Astrocyte (in vitro differentiated cells and primary cell): ENCODE data around the gene MLN. TPM values are rescaled to one million over a fixed set of nuclear protein-coding genes. Genes with fewer than 3 reads are reported as not detected.

Source experiments
- DNase-seq: peaks from one replicate; pipeline ENCODE4 v3.0.0-alpha.2; 2010; ENCODE audit warnings: low read depth
- FAIRE-seq: peaks from 2 replicates; lab custom pipeline; 2011; peaks lifted over from hg19 to GRCh38; lab: Jason Lieb, UNC
- H2AFZ ChIP-seq: 2 replicates; pipeline ENCODE4 v1.6.0; 2012; ENCODE audit warnings: low read depth, low read length, inconsistent platforms
- H3K27ac ChIP-seq: 2 replicates; pipeline ENCODE4 v1.5.1; 2011; ENCODE audit warnings: low read depth, low read length, inconsistent platforms
- H3K27me3 ChIP-seq: 2 replicates; pipeline ENCODE4 v1.6.0; 2011; ENCODE audit warnings: low read length, inconsistent platforms; ENCODE audit not compliant: insufficient read depth
- H3K36me3 ChIP-seq: 2 replicates; pipeline ENCODE4 v1.5.1; 2011; ENCODE audit warnings: low read length, inconsistent platforms; ENCODE audit not compliant: insufficient read depth
- H3K4me1 ChIP-seq: 2 replicates; pipeline ENCODE4 v1.5.1; 2011; ENCODE audit warnings: low read length, inconsistent platforms; ENCODE audit not compliant: insufficient read depth
- H3K4me2 ChIP-seq: 2 replicates; pipeline ENCODE4 v1.6.0; 2012; ENCODE audit warnings: low read length, inconsistent platforms
- H3K4me3 ChIP-seq: 2 replicates; pipeline ENCODE4 v1.5.1; 2011; ENCODE audit warnings: low read depth, mild to moderate bottlenecking, low read length, inconsistent platforms; ENCODE audit not compliant: insufficient read depth
- H3K79me2 ChIP-seq: 2 replicates; pipeline ENCODE4 v1.6.0; 2012; ENCODE audit warnings: mild to moderate bottlenecking, low read length, inconsistent platforms; ENCODE audit not compliant: insufficient read depth
- H3K9ac ChIP-seq: 2 replicates; pipeline ENCODE4 v1.6.0; 2012; ENCODE audit warnings: mild to moderate bottlenecking, low read length, inconsistent platforms
- H3K9me3 ChIP-seq: 2 replicates; pipeline ENCODE4 v1.5.1; 2012; ENCODE audit warnings: low read depth, mild to moderate bottlenecking, low read length, inconsistent platforms; ENCODE audit not compliant: insufficient read depth
- H4K20me1 ChIP-seq: 2 replicates; pipeline ENCODE4 v1.6.0; 2012; ENCODE audit warnings: low read length, inconsistent platforms; ENCODE audit not compliant: insufficient read depth
- H3K27ac Mint-ChIP-seq: one replicate; pipeline ENCODE4 v1.8.0; 2021; ENCODE audit warnings: mild to moderate bottlenecking, mixed read lengths; ENCODE audit not compliant: unreplicated experiment
- H3K27me3 Mint-ChIP-seq: one replicate; pipeline ENCODE4 v1.8.0; 2021; ENCODE audit warnings: low read depth, mixed read lengths; ENCODE audit not compliant: unreplicated experiment
- H3K36me3 Mint-ChIP-seq: one replicate; pipeline ENCODE4 v1.8.0; 2021; ENCODE audit warnings: low read depth, mixed read lengths; ENCODE audit not compliant: unreplicated experiment
- H3K4me1 Mint-ChIP-seq: one replicate; pipeline ENCODE4 v1.8.0; 2021; ENCODE audit warnings: low read depth, mixed read lengths; ENCODE audit not compliant: unreplicated experiment
- H3K4me3 Mint-ChIP-seq: one replicate; pipeline ENCODE4 v1.8.0; 2021; ENCODE audit warnings: mild to moderate bottlenecking, moderate library complexity, mixed read lengths; ENCODE audit not compliant: unreplicated experiment
- H3K9me3 Mint-ChIP-seq: one replicate; pipeline ENCODE4 v1.8.0; 2021; ENCODE audit warnings: mild to moderate bottlenecking, mixed read lengths; ENCODE audit not compliant: unreplicated experiment
- EZH2 ChIP-seq: IDR thresholded peaks from 2 replicates; pipeline ENCODE4 v1.6.1; 2012; ENCODE audit warnings: mild to moderate bottlenecking, low read length, inconsistent platforms; ENCODE audit not compliant: insufficient read depth
- total RNA-seq: library from RNA; stranded (reverse); gene quantifications from 2 replicates; pipeline ENCODE4 v1.2.1, GENCODE V29; 2021
- TF ChIP-seq, protein P1 (sequence below): IDR thresholded peaks from 2 replicates; pipeline ENCODE4 v1.5.1; 2011; ENCODE audit warnings: low read depth, mild to moderate bottlenecking, inconsistent platforms, low read length, moderate library complexity; ENCODE audit not compliant: insufficient read depth

MLN gene
- total RNA-seq, 1 donor from 2014 or later: not detected

- Mint-ChIP-seq H3K27ac (no peak overlapping the region), H3K36me3 (peaks cover 3% of the 10 kb centered on the region), H3K4me3 (peak overlapping the region; percentile 8), H3K4me1 (peaks cover 39% of the 10 kb centered on the region), H3K27me3 (peaks cover 6% of the 10 kb centered on the region), H3K9me3 (no peaks in the 10 kb centered on the region)
- H3K9me3 ChIP-seq: no peaks in the 10 kb centered on the region
- H2AFZ ChIP-seq: no peak overlapping the region
- no peak overlapping the region for H3K9ac ChIP-seq
- no peak for FAIRE-seq
- H3K27me3 ChIP-seq: peaks cover 18% of the 10 kb centered on the region
- H4K20me1 ChIP-seq: peaks cover 19% of the 10 kb centered on the region
- H3K36me3 ChIP-seq: no peaks in the 10 kb centered on the region
- H3K79me2 ChIP-seq: peaks cover 38% of the 10 kb centered on the region
- no peak overlapping the region for H3K4me2 ChIP-seq
- TF ChIP-seq, protein P1, sequence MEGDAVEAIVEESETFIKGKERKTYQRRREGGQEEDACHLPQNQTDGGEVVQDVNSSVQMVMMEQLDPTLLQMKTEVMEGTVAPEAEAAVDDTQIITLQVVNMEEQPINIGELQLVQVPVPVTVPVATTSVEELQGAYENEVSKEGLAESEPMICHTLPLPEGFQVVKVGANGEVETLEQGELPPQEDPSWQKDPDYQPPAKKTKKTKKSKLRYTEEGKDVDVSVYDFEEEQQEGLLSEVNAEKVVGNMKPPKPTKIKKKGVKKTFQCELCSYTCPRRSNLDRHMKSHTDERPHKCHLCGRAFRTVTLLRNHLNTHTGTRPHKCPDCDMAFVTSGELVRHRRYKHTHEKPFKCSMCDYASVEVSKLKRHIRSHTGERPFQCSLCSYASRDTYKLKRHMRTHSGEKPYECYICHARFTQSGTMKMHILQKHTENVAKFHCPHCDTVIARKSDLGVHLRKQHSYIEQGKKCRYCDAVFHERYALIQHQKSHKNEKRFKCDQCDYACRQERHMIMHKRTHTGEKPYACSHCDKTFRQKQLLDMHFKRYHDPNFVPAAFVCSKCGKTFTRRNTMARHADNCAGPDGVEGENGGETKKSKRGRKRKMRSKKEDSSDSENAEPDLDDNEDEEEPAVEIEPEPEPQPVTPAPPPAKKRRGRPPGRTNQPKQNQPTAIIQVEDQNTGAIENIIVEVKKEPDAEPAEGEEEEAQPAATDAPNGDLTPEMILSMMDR: no peak
- no peak for TF ChIP-seq EZH2
- peaks cover 24% of the 10 kb centered on the region for H3K4me1 ChIP-seq
- H3K27ac ChIP-seq: no peak overlapping the region
- H3K4me3 ChIP-seq: no peak overlapping the region
- no peak for DNase-seq
Measured at GRCh38 chr6:33790910-33791309, 12.9 kb downstream of the MLN start.

GRCh38 chr6:33790379-33790778 lies 13.4 kb downstream of the MLN start:
- Mint-ChIP-seq H3K27me3 (peaks cover 6% of the 10 kb centered on the region), H3K4me3 (peak overlapping the region; percentile 58), H3K4me1 (peaks cover 44% of the 10 kb centered on the region), H3K36me3 (peaks cover 3% of the 10 kb centered on the region), H3K9me3 (no peaks in the 10 kb centered on the region), H3K27ac (peak overlapping the region; percentile 23)
- Histone ChIP-seq H3K4me2 (no peak overlapping the region), H3K27me3 (peaks cover 18% of the 10 kb centered on the region), H3K36me3 (no peaks in the 10 kb centered on the region), H3K9me3 (no peaks in the 10 kb centered on the region), H2AFZ (no peak overlapping the region), H3K79me2 (peaks cover 43% of the 10 kb centered on the region), H3K9ac (no peak overlapping the region), H3K27ac (no peak overlapping the region), H4K20me1 (peaks cover 24% of the 10 kb centered on the region), H3K4me1 (peaks cover 29% of the 10 kb centered on the region), H3K4me3 (no peak overlapping the region)
- FAIRE-seq (no peak), DNase-seq (no peak)
- TF ChIP-seq, protein P1: no peak
- TF ChIP-seq EZH2: no peak

GRCh38 chr6:33789550-33789895 lies 14.3 kb downstream of the MLN start:
- peaks cover 6% of the 10 kb centered on the region for H3K27me3 Mint-ChIP-seq
- peaks cover 18% of the 10 kb centered on the region for H3K27me3 ChIP-seq
- DNase-seq (no peak), FAIRE-seq (no peak)
- peak overlapping the region; percentile 91 for H3K4me2 ChIP-seq
- H3K9me3 ChIP-seq: no peaks in the 10 kb centered on the region
- H3K4me3 Mint-ChIP-seq: peak overlapping the region; percentile 87
- H3K36me3 Mint-ChIP-seq: peaks cover 6% of the 10 kb centered on the region
- peak overlapping the region; percentile 83 for H3K27ac ChIP-seq
- peaks cover 53% of the 10 kb centered on the region for H3K4me1 Mint-ChIP-seq
- peak overlapping the region; percentile 86 for H2AFZ ChIP-seq
- H3K4me1 ChIP-seq: peaks cover 34% of the 10 kb centered on the region
- H3K36me3 ChIP-seq: peaks cover 3% of the 10 kb centered on the region
- H3K9ac ChIP-seq: peak overlapping the region; percentile 94
- H3K4me3 ChIP-seq: peak overlapping the region; percentile 75
- peaks cover 32% of the 10 kb centered on the region for H4K20me1 ChIP-seq
- H3K27ac Mint-ChIP-seq: peak overlapping the region; percentile 98
- peaks cover 52% of the 10 kb centered on the region for H3K79me2 ChIP-seq
- H3K9me3 Mint-ChIP-seq: no peaks in the 10 kb centered on the region
- TF ChIP-seq, protein P1: no peak
- no peak for TF ChIP-seq EZH2
